ENCODE data around the gene ZNF512B.

ZNF512B gene

GRCh38 chr20:63944078-63944941 is 25.4 kb downstream of the ZNF512B start:
- H3K4me1 ChIP-seq (ENCODE audit: control insufficient read depth in 1 of 2, insufficient read depth in 1 of 2, low read depth in 1 of 2, low read length in 1 of 2) = peaks cover 57 to 64% of the 10 kb centered on the region in 2 experiments

DNA sequence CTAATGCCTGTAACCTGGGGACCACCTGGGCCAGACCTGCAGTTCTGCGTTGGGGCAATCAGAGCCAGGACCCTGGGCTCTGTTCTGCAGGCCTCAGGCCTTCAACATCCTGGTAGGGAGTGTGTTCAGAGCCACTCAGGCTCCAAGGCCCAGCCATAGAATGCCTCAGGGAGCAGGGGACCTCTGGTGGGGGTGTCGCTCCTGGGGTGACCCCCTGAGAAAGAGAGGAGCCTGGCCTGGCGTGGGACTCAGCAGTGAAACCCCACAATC is 26.0 kb downstream of the ZNF512B start:
- peaks cover 68% of the 10 kb centered on the region for H3K36me3 ChIP-seq
- TF ChIP-seq, protein P1, sequence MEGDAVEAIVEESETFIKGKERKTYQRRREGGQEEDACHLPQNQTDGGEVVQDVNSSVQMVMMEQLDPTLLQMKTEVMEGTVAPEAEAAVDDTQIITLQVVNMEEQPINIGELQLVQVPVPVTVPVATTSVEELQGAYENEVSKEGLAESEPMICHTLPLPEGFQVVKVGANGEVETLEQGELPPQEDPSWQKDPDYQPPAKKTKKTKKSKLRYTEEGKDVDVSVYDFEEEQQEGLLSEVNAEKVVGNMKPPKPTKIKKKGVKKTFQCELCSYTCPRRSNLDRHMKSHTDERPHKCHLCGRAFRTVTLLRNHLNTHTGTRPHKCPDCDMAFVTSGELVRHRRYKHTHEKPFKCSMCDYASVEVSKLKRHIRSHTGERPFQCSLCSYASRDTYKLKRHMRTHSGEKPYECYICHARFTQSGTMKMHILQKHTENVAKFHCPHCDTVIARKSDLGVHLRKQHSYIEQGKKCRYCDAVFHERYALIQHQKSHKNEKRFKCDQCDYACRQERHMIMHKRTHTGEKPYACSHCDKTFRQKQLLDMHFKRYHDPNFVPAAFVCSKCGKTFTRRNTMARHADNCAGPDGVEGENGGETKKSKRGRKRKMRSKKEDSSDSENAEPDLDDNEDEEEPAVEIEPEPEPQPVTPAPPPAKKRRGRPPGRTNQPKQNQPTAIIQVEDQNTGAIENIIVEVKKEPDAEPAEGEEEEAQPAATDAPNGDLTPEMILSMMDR (IDR thresholded peaks at IDR 0.05) = no peak
- peaks cover 56 to 64% of the 10 kb centered on the region in 2 experiments for H3K4me1 ChIP-seq (ENCODE audit: control insufficient read depth in 1 of 2, insufficient read depth in 1 of 2, low read depth in 1 of 2, low read length in 1 of 2)
- H3K9me3 ChIP-seq = no peaks in the 10 kb centered on the region
- H3K4me3 ChIP-seq (ENCODE audit: low read depth in 1 of 2, low read length in 1 of 2) = no peak overlapping the region
- H3K27ac ChIP-seq = peak overlapping the region; percentile 80
- H3K27me3 ChIP-seq = no peaks in the 10 kb centered on the region

More at GRCh38 chr20:63944078-63944941, 25.4 kb downstream of the ZNF512B start:
- Histone ChIP-seq H3K27ac (peak overlapping the region; percentile 80), H3K27me3 (no peaks in the 10 kb centered on the region), H3K4me3 (ENCODE audit: low read depth in 1 of 2, low read length in 1 of 2) (no peak overlapping the region), H3K9me3 (no peaks in the 10 kb centered on the region), H3K36me3 (peaks cover 62% of the 10 kb centered on the region)
- TF ChIP-seq, protein P1 (IDR thresholded peaks at IDR 0.05) = no peak

DNA sequence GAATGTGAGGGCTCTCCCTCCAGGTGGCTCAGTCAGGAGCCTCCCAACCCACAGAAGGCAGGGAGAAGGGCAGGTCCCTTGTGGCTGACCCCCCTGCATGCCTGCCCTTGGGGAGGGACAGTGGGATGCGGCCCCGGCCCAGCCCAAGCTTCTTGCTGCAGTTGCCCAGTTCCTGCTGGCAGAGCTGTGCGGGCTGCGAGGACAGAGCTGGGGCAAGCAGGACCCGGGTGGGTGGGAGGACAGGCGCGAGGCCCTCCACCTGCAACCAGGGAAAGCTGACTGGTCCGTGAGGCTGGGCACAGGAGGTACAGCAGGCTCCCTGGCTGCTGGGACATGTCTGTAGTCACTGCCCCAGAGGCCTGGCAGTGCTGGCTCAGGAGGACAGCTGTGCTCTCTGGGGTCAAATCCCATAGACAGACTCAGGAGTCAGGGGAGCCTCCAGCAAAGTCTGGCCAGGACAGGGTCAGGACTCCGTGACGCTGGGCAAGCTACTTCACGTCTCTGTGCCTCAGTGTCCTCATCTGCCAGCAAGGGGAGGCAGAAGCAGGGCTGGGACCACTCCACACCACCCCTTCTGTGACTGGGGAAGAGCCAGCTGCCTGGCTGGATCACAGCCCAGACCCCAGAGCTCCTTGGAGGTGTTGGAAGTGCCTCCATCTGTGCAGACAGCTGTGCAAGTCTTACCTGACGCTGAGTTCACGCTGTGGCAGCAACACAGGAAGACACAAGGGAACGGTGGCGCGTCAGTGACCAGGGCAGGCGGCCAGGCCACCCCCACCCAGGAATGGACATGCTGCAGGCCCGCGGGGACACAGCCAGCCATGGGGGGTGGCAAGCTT is 26.5 kb downstream of the ZNF512B start:
- Histone ChIP-seq H3K36me3 (peaks cover 73% of the 10 kb centered on the region), H3K27ac (peak overlapping the region; percentile 80)

GRCh38 chr20:63942250-63942951 is 27.3 kb downstream of the ZNF512B start:
- H3K27me3 ChIP-seq = no peaks in the 10 kb centered on the region
- no peak overlapping the region for H3K4me3 ChIP-seq (ENCODE audit: low read depth in 1 of 2, low read length in 1 of 2)
- H3K9me3 ChIP-seq = no peaks in the 10 kb centered on the region
- H3K27ac ChIP-seq = peak overlapping the region; percentile 80
- H3K4me1 ChIP-seq (ENCODE audit: control insufficient read depth in 1 of 2, insufficient read depth in 1 of 2, low read depth in 1 of 2, low read length in 1 of 2) = peaks cover 44 to 57% of the 10 kb centered on the region in 2 experiments
- TF ChIP-seq, protein P1 (IDR thresholded peaks at IDR 0.05) = no peak
- H3K36me3 ChIP-seq = peaks cover 79% of the 10 kb centered on the region

More for the DNA sequence above, 26.5 kb downstream of the ZNF512B start:
- TF ChIP-seq, protein P1 (IDR thresholded peaks at IDR 0.05) = no peak
- Histone ChIP-seq H3K4me3 (ENCODE audit: low read depth in 1 of 2, low read length in 1 of 2) (no peak overlapping the region), H3K27me3 (no peaks in the 10 kb centered on the region), H3K4me1 (ENCODE audit: control insufficient read depth in 1 of 2, insufficient read depth in 1 of 2, low read depth in 1 of 2, low read length in 1 of 2) (peaks cover 52 to 64% of the 10 kb centered on the region in 2 experiments), H3K9me3 (no peaks in the 10 kb centered on the region)
